Caki2 (cell line): ENCODE data around the gene MERTK. TPM values are rescaled to one million over a fixed set of nuclear protein-coding genes. Genes with fewer than 3 reads are reported as not detected.
"Not testable (repeated sequence)": the region's sequence is repeated elsewhere in the genome, so short reads cannot be mapped to it uniquely, and the experiment has no call there.

Source experiments
- DNase-seq: peaks from one replicate; pipeline ENCODE4 v3.0.0-alpha.2; 2015; ENCODE audit warnings: low read depth
- in situ Hi-C: cut with HindIII; loops from 2 replicates; pipeline ENCODE4 v1.10.0; 2016; ENCODE audit warnings: low sequenced_read_pairs, low pct_unique_long_range_greater_than_20kb, mixed read lengths
- total RNA-seq: library from RNA; depleted of rRNA; stranded (reverse); fragments of >200 nt; shearing (Covaris generic); gene quantifications from 2 replicates; pipeline ENCODE4 v1.2.3, GENCODE V29; 2014; ENCODE audit warnings: low replicate concordance

Gene MERTK
- total RNA-seq, 1 experiment from 2014 or later: 9.3 TPM

DNA sequence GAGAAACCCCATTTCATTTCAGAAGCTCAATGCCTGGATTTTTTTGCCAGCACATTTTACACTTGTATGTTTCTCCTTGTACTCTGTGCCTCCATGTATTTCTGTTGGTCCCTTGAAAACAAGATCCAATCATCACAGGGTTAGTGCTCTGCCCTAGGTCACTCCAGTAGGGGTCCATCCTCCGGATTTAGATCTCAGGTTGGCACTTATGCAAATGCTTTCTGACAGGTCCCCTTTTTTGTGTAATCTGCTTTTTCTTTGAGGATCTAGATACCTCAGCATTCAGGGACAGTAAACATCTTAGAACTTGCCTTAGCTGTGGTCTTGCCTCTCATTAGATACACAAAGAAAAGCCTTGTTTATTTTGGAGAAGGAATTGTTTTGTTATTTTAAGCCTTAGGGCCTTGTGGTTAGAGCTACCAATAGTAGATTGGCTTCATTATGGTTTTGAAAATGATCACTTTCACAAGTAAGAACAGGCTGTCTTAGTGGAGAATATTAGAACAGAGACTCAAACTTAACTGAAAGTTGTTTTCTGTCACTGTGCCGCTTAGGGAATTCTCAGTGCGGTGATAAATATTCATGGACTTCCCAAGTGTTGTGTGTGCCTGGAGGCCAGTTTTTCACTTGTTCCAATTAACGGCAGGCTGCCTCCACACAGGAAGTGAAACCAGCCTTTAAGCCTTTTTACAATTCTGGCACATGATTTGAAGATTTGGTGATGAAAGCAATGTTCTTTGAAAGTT is 7.8 kb downstream of the MERTK start:
- DNase-seq: peak; percentile 28
- in situ Hi-C loops: no loop called here

DNA sequence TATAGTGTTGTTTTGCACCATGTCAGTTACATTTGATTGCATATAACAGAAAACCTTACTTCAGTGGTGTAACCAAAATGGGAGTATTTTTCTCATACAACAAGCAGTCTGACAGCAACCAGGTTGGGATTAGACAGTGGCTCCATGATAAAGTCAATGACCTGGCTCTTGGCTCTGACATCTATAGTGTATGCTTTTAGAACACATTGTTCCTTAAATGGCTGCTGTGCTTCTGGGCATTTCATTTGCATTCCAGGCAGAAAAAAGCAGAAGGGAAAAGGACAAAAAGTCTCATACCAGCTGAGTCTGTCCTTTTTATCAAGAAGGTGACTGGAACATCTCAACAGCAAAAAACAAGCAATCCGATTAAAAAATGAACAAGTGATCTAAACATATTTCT is 10.2 kb downstream of the MERTK start:
- in situ Hi-C loops: no loop called here
- DNase-seq: no peak

- DNase-seq: peak; percentile 31
- in situ Hi-C loops: no loop called here
Measured at GRCh38 chr2:111909079-111909478, 10.7 kb downstream of the MERTK start.

DNA sequence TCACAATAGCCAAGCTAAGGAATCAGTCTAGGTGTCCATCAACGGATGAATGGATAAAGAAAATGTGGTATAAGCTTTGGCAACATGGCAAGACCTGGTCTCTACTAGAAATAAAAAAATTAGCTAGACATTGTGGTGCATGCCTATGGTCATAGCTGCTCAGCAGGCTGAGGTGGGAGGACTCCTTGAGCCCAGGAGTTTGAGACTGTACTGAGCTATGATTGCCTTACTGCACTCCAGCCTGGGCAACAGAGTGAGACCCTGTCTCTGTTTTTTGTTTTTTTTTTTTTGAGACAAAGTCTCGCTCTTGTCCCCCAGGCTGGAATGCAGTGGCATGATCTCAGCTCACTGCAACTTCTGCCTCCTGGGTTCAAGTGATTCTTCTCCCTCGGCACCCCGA is 11.6 kb downstream of the MERTK start:
- in situ Hi-C loops, DNase-seq: not testable (repeated sequence)

- in situ Hi-C loops: no loop called here
- no peak for DNase-seq
Measured at GRCh38 chr2:111910609-111911277, 12.3 kb downstream of the MERTK start.

DNA sequence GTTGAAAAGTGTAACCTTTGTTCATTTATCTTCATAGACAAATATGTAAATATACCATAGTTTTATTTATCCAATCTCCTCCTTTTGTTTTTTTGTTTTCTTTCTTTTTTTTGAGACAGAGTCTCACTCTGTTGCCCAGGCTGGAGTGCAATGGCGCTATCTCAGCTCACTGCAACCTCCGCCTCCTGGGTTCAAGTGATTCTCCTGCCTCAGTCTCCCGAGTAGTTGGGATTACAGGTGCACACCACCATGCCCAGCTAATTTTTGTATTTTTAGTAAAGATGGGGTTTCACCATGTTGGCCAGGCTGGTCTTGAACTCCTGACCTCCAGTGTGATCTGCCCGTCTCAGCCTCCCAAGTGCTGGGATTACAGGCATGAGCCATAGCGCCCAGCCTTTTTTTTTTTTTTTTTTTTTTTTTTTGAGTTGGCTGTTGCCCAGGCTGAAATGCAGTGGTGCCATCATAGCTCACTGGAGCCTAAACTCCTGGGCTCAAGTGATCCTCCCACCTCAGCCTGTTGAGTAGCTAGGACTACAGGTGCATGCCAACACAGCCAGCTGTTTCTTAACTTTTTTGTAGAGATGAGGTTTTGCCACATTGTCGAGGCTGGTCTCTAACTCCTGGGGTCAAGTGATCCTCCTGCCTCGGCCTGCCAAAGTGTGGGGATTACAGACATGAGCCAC is 13.0 kb downstream of the MERTK start:
- DNase-seq, in situ Hi-C loops: not testable (repeated sequence)

DNA sequence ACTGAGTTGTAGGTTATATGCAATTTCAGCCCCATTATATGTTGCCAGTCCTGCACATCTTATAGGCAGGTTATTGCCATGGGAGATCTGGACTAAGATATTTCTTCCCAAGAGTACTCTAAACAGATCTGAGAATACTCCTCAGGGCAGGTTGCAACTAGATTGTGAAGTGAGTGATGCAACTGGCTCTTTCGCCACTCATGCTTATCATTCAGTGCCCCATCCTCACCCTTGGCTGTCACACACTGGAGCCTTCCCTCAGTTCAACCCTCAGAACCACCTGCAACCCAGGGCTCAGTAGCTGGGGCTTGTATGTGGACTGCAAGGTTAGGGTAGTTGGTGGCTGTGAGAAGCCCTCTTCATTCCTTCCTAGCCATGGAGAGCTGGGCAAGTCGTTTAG is 14.1 kb downstream of the MERTK start:
- no peak for DNase-seq
- in situ Hi-C loops: no loop called here

GRCh38 chr2:111917106-111917505 is 18.7 kb downstream of the MERTK start:
- in situ Hi-C loops: no loop called here
- DNase-seq: no peak

- no peak for DNase-seq
- in situ Hi-C loops: no loop called here
Measured at GRCh38 chr2:111918383-111918806, 20.0 kb downstream of the MERTK start.

DNA sequence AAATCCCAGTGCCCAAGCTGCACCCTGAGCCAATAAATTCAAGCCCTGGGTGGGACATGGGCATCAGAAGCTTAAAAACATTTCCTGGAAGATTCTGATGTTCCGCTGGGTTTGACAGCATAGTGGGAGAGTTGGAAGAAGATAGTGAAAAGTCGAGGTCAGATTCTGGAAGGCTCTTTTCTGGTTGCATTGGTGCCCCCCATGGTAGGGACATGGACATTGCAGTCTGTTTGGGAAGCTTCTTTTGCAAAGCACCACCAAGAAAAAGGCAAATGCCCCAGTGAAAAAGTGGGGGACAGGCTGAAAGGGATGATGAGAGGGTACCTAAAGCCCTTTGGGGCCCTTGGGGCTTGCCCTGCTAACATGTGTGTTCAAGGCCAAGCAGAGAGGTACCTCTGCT is 21.0 kb downstream of the MERTK start:
- in situ Hi-C loops: no loop called here
- no peak for DNase-seq

DNA sequence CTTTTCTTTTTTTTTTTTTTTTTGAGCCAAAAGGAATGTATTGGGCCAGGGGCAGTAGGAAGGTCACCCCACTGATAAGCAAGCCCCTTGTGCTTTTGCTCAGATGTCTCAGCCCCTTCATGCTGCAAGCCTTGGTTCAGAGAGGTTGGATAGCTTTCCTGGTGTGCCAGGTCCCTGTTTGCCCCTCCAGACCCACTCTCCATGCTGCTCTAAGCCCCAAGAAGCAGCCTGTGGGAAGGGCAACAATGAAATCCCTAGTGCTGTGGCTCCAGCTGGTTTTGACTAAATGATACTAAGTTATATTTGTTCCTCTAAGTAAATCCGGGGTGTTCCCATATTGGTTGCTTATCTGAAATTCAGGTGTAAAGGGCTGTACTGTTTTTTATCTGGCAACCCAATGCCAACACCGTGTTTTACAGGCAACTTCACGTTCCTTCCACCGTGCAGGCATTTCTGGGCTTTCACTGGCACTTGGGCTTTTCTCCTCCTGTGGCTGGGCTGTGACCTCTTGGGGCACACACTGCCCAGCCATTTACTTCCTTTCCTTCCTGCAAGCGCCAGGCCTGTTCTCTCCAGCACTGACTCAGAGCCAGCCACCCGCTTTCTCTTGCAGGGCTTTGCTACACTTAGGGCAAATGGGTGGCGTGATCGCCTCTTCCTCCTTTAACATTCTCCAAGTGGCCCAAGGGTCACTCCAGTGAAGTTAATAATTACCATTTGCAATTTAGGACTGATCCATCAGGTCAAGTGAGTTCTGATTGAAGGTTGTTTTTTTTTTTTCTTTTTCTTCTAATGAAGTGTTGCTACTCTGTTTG is 21.6 kb downstream of the MERTK start:
- peak; percentile 86 for DNase-seq
- in situ Hi-C loops: no loop called here

GRCh38 chr2:111923276-111923804 is 24.9 kb downstream of the MERTK start:
- in situ Hi-C loops: no loop called here
- DNase-seq: no peak

GRCh38 chr2:111924617-111925107 is 26.3 kb downstream of the MERTK start:
- in situ Hi-C loops: no loop called here
- no peak for DNase-seq

DNA sequence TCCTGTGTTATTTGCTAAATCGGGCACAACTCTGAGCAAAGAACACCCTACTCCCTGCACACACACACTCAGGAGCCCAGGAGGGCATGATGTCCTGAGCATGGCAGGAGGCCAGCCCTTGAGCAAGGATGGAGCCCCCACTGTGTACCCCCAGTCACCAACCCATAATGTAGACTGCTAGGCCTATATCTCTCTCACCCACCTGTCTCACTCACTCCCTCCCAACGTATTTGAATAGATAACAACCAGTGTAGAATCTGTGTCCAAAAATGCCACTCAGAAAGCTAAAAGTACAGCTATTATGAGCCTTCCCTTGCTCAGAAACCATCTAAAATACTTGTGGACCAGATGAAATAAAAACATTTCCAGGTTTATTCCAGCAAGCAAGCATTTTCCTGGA is 29.3 kb downstream of the MERTK start:
- in situ Hi-C loops: no loop called here
- no peak for DNase-seq

DNA sequence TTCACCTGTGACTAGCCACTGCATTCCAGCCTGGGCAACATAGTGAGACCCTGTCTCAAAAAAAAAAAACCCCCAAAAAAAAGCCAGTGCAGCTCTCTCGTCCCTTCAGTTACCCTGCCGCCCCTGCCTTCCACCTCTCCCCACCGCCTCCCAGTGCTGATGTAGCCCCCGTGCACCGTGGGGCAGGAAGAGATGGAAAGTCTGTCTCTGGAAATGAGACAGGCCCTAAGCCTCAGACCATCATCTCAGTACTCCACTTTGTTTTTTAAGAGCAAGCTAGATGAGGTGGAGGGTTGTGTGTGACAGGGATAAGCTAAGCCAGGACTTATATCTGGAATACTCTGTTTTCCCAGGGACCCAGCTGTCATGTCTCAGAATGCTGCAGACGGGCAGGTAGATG is 32.0 kb downstream of the MERTK start:
- DNase-seq: no peak
- in situ Hi-C loops: no loop called here

- in situ Hi-C loops: no loop called here
Measured at GRCh38 chr2:111930875-111931274, 32.5 kb downstream of the MERTK start.

DNA sequence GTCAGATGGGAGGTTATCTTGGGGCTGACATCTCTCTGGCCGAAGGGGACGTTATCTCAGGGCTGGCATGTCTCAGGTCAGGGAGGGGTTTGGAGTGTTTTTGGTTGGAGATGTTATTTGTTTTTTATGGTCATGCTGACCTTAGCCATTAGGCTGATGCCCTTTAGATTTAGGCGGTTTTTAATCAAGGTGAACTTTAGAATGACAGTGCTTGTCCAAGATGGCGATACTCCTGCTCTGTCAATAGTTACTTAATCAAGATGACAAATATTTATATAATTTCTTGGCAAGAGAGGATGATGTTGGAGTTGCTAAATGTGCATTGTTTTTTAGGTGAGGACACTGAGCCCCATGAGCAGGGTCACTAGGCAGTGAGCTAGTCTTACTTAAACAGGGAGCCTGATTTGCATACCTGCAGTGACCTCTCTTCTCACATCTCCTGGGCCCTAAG is 34.5 kb downstream of the MERTK start:
- in situ Hi-C loops: no loop called here
- DNase-seq: no peak

More at GRCh38 chr2:111930875-111931274, 32.5 kb downstream of the MERTK start:
- DNase-seq: peak; percentile 69

DNA sequence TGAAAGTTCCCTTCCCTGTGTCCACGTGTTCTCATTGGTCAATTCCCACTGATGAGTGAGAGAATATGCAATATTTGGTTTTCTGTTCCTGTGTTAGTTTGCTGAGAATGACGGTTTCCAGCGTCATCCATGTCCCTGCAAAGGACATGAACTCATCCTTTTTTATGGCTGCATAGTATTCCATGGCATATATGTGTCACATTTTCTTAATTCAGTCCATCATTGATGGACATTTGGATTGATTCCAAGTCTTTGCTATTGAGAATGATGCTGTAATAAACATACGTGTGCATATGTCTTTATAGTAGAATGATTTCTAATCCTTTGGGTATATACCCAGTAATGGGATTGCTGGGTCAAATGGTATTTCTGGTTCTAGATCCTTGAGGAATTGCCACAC is 35.5 kb downstream of the MERTK start:
- in situ Hi-C loops: not testable (repeated sequence)

More for the DNA sequence above, 35.5 kb downstream of the MERTK start:
- DNase-seq: not testable (repeated sequence)
